Hepatocyte (in vitro differentiated cells): ENCODE results near the gene CDC20. TPM values are rescaled to one million over a fixed set of nuclear protein-coding genes. Genes with fewer than 3 reads are reported as not detected.

Experiments used
- DNase-seq: peaks from one replicate; pipeline ENCODE4 v3.0.0-alpha.2; 2016; ENCODE audit warnings: low spot score
- H2AFZ ChIP-seq: fragments of 200-600 bp; sonication (generic); 2 replicates; pipeline ENCODE4 v1.6.0; 2016; ENCODE audit warnings: antibody characterized with exemption, mild to moderate bottlenecking
- H3K27ac ChIP-seq: fragments of 200-600 bp; sonication (generic); 2 replicates; pipeline ENCODE4 v1.5.1; 2016; ENCODE audit warnings: mild to moderate bottlenecking
- H3K27me3 ChIP-seq: fragments of 200-600 bp; sonication (generic); 2 replicates; pipeline ENCODE4 v1.6.1; 2016
- H3K36me3 ChIP-seq: fragments of 200-600 bp; sonication (generic); replicated peaks from 2 replicates; pipeline ENCODE4 v1.5.1; 2016; ENCODE audit warnings: low read depth; ENCODE audit not compliant: insufficient read depth
- H3K4me1 ChIP-seq: fragments of 200-600 bp; sonication (generic); 2 replicates; pipeline ENCODE4 v1.5.1; 2016; ENCODE audit warnings: mild to moderate bottlenecking, moderate library complexity; ENCODE audit not compliant: insufficient read depth
- H3K4me2 ChIP-seq: fragments of 200-600 bp; sonication (generic); 2 replicates; pipeline ENCODE4 v1.6.0; 2016
- H3K4me3 ChIP-seq: fragments of 200-600 bp; sonication (generic); 2 replicates; pipeline ENCODE4 v1.5.1; 2016; ENCODE audit warnings: mild to moderate bottlenecking
- H3K79me2 ChIP-seq: fragments of 200-600 bp; sonication (generic); 2 replicates; pipeline ENCODE4 v1.6.0; 2017; ENCODE audit warnings: mild to moderate bottlenecking
- H3K9me2 ChIP-seq: fragments of 200-600 bp; sonication (generic); replicated peaks from 2 replicates; pipeline ENCODE4 v1.6.0; 2017; ENCODE audit warnings: mild to moderate bottlenecking; ENCODE audit not compliant: insufficient read depth
- H3K9me3 ChIP-seq: fragments of 200-600 bp; sonication (generic); 2 replicates; pipeline ENCODE4 v1.5.1; 2016; ENCODE audit warnings: low read depth, mild to moderate bottlenecking
- H4K20me1 ChIP-seq: fragments of 200-600 bp; sonication (generic); 2 replicates; pipeline ENCODE4 v1.6.0; 2016; ENCODE audit warnings: mild to moderate bottlenecking; ENCODE audit not compliant: insufficient read depth, poor library complexity, severe bottlenecking
- CTCF ChIP-seq: fragments of 200-600 bp; sonication (generic); IDR thresholded peaks from 2 replicates; pipeline ENCODE4 v1.5.1; 2016; ENCODE audit warnings: antibody characterized with exemption, mild to moderate bottlenecking; ENCODE audit not compliant: poor library complexity
- EZH2 ChIP-seq: fragments of 200-600 bp; sonication (generic); IDR thresholded peaks from 2 replicates; pipeline ENCODE4 v1.6.1; 2016; ENCODE audit warnings: antibody characterized with exemption, mild to moderate bottlenecking, borderline replicate concordance
- EZH2phosphoT487 ChIP-seq: fragments of 200-600 bp; sonication (generic); IDR thresholded peaks from one replicate; pipeline ENCODE4 v1.6.1; 2018; ENCODE audit warnings: antibody characterized with exemption, mild to moderate bottlenecking, low read depth, moderate library complexity; ENCODE audit not compliant: unreplicated experiment, severe bottlenecking
- WGBS: methylation state at CpG from one replicate; pipeline ENCODE4 v1.1.6; 2016; ENCODE audit warnings: low lambda C conversion rate; ENCODE audit errors: missing lambda C conversion rate; 5-methylcytosine and 5-hydroxymethylcytosine counted together
- polyA plus RNA-seq: library from polyadenylated mRNA; unstranded; fragments of >200 nt; fragmentation: Nextera tagmentation; extraction: Ambion mirVana; gene quantifications from 2 replicates; pipeline ENCODE4 v1.2.1, GENCODE V29; 2016
- total RNA-seq: library from RNA; depleted of rRNA; stranded (reverse); fragments of >200 nt; gene quantifications from 2 replicates; pipeline ENCODE4 v1.2.3, GENCODE V29; 2014

CDC20 gene
- total and polyA plus RNA-seq, 2 experiments from 2014 or later = 13.6 to 19.7 TPM

- no peak for DNase-seq
- Histone ChIP-seq H3K27me3 (no peaks in the 10 kb centered on the region), H3K4me2 (no peak overlapping the region), H3K9me3 (no peaks in the 10 kb centered on the region), H3K36me3 (no peaks in the 10 kb centered on the region), H3K9me2 (no peaks in the 10 kb centered on the region), H3K4me3 (no peak overlapping the region), H3K79me2 (no peaks in the 10 kb centered on the region), H3K27ac (no peak overlapping the region), H4K20me1 (no peaks in the 10 kb centered on the region), H3K4me1 (no peaks in the 10 kb centered on the region), H2AFZ (no peak overlapping the region)
- WGBS = 87% methylated on average over 14 of the region's 15 CpGs
- TF ChIP-seq EZH2phosphoT487 (no peak), EZH2 (no peak), CTCF (no peak)
Observed at GRCh38 chr1:43317817-43318471, 40.8 kb upstream of the CDC20 start.

- 84% methylated on average over 3 of the region's 4 CpGs for WGBS
- no peaks in the 10 kb centered on the region for H3K9me3 ChIP-seq
Observed at GRCh38 chr1:43318831-43319230, 40.0 kb upstream of the CDC20 start.

GRCh38 chr1:43319288-43319687 is 39.5 kb upstream of the CDC20 start:
- Histone ChIP-seq H3K9me3 (no peaks in the 10 kb centered on the region), H4K20me1 (no peaks in the 10 kb centered on the region), H2AFZ (no peak overlapping the region), H3K4me3 (no peak overlapping the region), H3K27ac (no peak overlapping the region), H3K79me2 (no peaks in the 10 kb centered on the region), H3K9me2 (no peaks in the 10 kb centered on the region), H3K4me2 (no peak overlapping the region), H3K36me3 (no peaks in the 10 kb centered on the region), H3K27me3 (no peaks in the 10 kb centered on the region), H3K4me1 (no peaks in the 10 kb centered on the region)
- DNase-seq = no peak
- 99% methylated on average over 5 of the region's 5 CpGs for WGBS
- TF ChIP-seq CTCF (no peak), EZH2phosphoT487 (no peak), EZH2 (no peak)

More at GRCh38 chr1:43318831-43319230, 40.0 kb upstream of the CDC20 start:
- TF ChIP-seq CTCF (no peak), EZH2phosphoT487 (no peak), EZH2 (no peak)
- H3K4me3 ChIP-seq = no peak overlapping the region
- no peaks in the 10 kb centered on the region for H4K20me1 ChIP-seq
- no peak overlapping the region for H2AFZ ChIP-seq
- no peaks in the 10 kb centered on the region for H3K36me3 ChIP-seq
- H3K4me1 ChIP-seq = no peaks in the 10 kb centered on the region
- H3K27me3 ChIP-seq = no peaks in the 10 kb centered on the region
- no peak overlapping the region for H3K4me2 ChIP-seq
- DNase-seq = no peak
- H3K9me2 ChIP-seq = no peaks in the 10 kb centered on the region
- H3K79me2 ChIP-seq = no peaks in the 10 kb centered on the region
- H3K27ac ChIP-seq = no peak overlapping the region
